Upper lobe of left lung (tissue), 6 donors: ENCODE measurements around the gene STX2. TPM values are rescaled to one million over a fixed set of nuclear protein-coding genes. Genes with fewer than 3 reads are reported as not detected.

Experiments
- ATAC-seq, 2 donors: fragments of 200-7000 bp; cut with Tn5 transposase; one replicate each; pipeline ENCODE4 v1.9.1; 2022; ENCODE audit warnings: mild to moderate bottlenecking in 2 of 2, moderate library complexity in 2 of 2; ENCODE audit not compliant: low FRiP score in 2 of 2
- DNase-seq, 2 donors: peaks; one replicate each; pipeline ENCODE4 v3.0.0-alpha.2; 2019 to 2020
- H3K27ac ChIP-seq, 4 donors: fragments of 200-600 bp; sonication (generic); one replicate each; pipeline ENCODE4 v1.5.1; 2016 to 2019
- H3K27me3 ChIP-seq, 4 donors: fragments of 200-600 bp; sonication (generic); one replicate each; pipeline ENCODE4 v1.5.1; 2017 to 2019
- H3K36me3 ChIP-seq, 4 donors: fragments of 200-600 bp; sonication (generic); one replicate each; pipeline ENCODE4 v1.5.1; 2016 to 2019
- H3K4me1 ChIP-seq, 4 donors: fragments of 200-600 bp; sonication (generic); one replicate each; pipeline ENCODE4 v1.5.1; 2018 to 2019
- H3K4me3 ChIP-seq, 4 donors: fragments of 200-600 bp; sonication (generic); one replicate each; pipeline ENCODE4 v1.5.1; 2017 to 2019; ENCODE audit warnings: mild to moderate bottlenecking in 2 of 4, moderate library complexity in 1 of 4
- H3K9me3 ChIP-seq, 4 donors: fragments of 200-600 bp; sonication (generic); one replicate each; pipeline ENCODE4 v1.5.1; 2018 to 2019
- EP300 ChIP-seq, 4 donors: sonication (generic); formaldehyde crosslinking; IDR thresholded peaks; one replicate each; pipeline ENCODE4 v1.5.1; 2017; ENCODE audit warnings: antibody characterized with exemption in 4 of 4, control low read depth in 2 of 4
- POLR2A ChIP-seq, 4 donors: fragments of 450-650 bp; IDR thresholded peaks; one replicate each; pipeline ENCODE4 v1.5.1; 2016 to 2017; ENCODE audit warnings: antibody characterized with exemption in 4 of 4, mild to moderate bottlenecking in 2 of 4
- POLR2AphosphoS5 ChIP-seq, 2 donors: sonication (generic); formaldehyde crosslinking; IDR thresholded peaks; one replicate each; pipeline ENCODE4 v1.5.1; 2017; ENCODE audit warnings: antibody characterized with exemption in 2 of 2
- WGBS, 2 donors: methylation state at CpG; one replicate each; pipeline ENCODE4 v1.1.5; 2017 to 2018; 5-methylcytosine and 5-hydroxymethylcytosine counted together
- total RNA-seq, 6 donors: library from RNA; depleted of rRNA in 4 of 6; stranded (reverse); fragments of >200 nt in 4 of 6; gene quantifications; one replicate each; pipeline versions ENCODE4 v1.1.0 to v1.2.1, GENCODE V29; 2016 to 2021
- TF ChIP-seq, protein P1 (sequence below), 6 experiments: fragments of 450-650 bp in 4 of 6; fragments of 200-600 bp in 2 of 6; sonication (generic) in 2 of 6; IDR thresholded peaks; one replicate each; pipeline ENCODE4 v1.5.1; 2016 to 2019; ENCODE audit warnings: antibody characterized with exemption in 6 of 6
- donor health status: DM: no; HTN: no; CAD: no; lungs with moderate emphysema.
- donor health status: DM: no; HTN: yes; CAD: no; lungs with severe emphysema.

Gene STX2
- total RNA-seq, 6 donors from 2014 or later, result 12.4 to 113 (median 27.0) TPM

- peaks cover 15 to 28% (median 18%) of the 10 kb centered on the region in 4 donors for H3K36me3 ChIP-seq
- DNase-seq (no peak), ATAC-seq (no peak)
- WGBS, 2 donors, result 76% methylated on average over 17 of the region's 17 CpGs
- H3K27me3 ChIP-seq, result no peaks in the 10 kb centered on the region
- peak overlapping the region in 1 of 4 donors; percentile 37 for H3K4me3 ChIP-seq
- peaks cover 0 to 5% (median 0%) of the 10 kb centered on the region in 4 donors for H3K4me1 ChIP-seq
- TF ChIP-seq POLR2A (IDR thresholded peaks at IDR 0.05), result no peak
- TF ChIP-seq EP300 (IDR thresholded peaks at IDR 0.05), result no peak
- TF ChIP-seq POLR2AphosphoS5 (IDR thresholded peaks at IDR 0.05), result no peak
- TF ChIP-seq, protein P1, sequence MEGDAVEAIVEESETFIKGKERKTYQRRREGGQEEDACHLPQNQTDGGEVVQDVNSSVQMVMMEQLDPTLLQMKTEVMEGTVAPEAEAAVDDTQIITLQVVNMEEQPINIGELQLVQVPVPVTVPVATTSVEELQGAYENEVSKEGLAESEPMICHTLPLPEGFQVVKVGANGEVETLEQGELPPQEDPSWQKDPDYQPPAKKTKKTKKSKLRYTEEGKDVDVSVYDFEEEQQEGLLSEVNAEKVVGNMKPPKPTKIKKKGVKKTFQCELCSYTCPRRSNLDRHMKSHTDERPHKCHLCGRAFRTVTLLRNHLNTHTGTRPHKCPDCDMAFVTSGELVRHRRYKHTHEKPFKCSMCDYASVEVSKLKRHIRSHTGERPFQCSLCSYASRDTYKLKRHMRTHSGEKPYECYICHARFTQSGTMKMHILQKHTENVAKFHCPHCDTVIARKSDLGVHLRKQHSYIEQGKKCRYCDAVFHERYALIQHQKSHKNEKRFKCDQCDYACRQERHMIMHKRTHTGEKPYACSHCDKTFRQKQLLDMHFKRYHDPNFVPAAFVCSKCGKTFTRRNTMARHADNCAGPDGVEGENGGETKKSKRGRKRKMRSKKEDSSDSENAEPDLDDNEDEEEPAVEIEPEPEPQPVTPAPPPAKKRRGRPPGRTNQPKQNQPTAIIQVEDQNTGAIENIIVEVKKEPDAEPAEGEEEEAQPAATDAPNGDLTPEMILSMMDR (IDR thresholded peaks at IDR 0.05), result no peak
- H3K9me3 ChIP-seq, result no peaks in the 10 kb centered on the region
- H3K27ac ChIP-seq, result no peak overlapping the region
Measured at GRCh38 chr12:130879781-130880389, 40.8 kb upstream of the STX2 start.

- peak in 1 of 2 donors; percentile 31 for DNase-seq
- no peak for TF ChIP-seq POLR2A (IDR thresholded peaks at IDR 0.05)
- WGBS, 2 donors, result 88 to 91% methylated on average over 12 to 13 of the region's 13 CpGs
- Histone ChIP-seq H3K4me3 (no peak overlapping the region), H3K27ac (no peak overlapping the region), H3K36me3 (peaks cover 17 to 34% (median 23%) of the 10 kb centered on the region in 4 donors), H3K27me3 (no peaks in the 10 kb centered on the region), H3K9me3 (no peaks in the 10 kb centered on the region), H3K4me1 (peaks cover 0 to 10% (median 3%) of the 10 kb centered on the region in 4 donors)
- peak in 1 of 2 donors; percentile 13 for ATAC-seq
Measured at GRCh38 chr12:130879212-130879686, 40.2 kb upstream of the STX2 start.

GRCh38 chr12:130878193-130879185 lies 39.4 kb upstream of the STX2 start:
- Histone ChIP-seq H3K9me3 (no peaks in the 10 kb centered on the region), H3K4me3 (no peak overlapping the region), H3K27ac (no peak overlapping the region), H3K4me1 (peaks cover 6 to 18% (median 9%) of the 10 kb centered on the region in 4 donors), H3K36me3 (peaks cover 17 to 42% (median 25%) of the 10 kb centered on the region in 4 donors), H3K27me3 (no peaks in the 10 kb centered on the region)
- ATAC-seq (no peak), DNase-seq (peak in 1 of 2 donors; percentile 21)
- no peak for TF ChIP-seq EP300 (IDR thresholded peaks at IDR 0.05)
- 77 to 78% methylated on average over 24 of the region's 24 CpGs for WGBS, 2 donors

GRCh38 chr12:130877333-130877732 lies 38.3 kb upstream of the STX2 start:
- WGBS, 2 donors, result 82 to 83% methylated on average over 3 of the region's 3 CpGs
- TF ChIP-seq POLR2A (IDR thresholded peaks at IDR 0.05) (no peak), POLR2AphosphoS5 (IDR thresholded peaks at IDR 0.05) (no peak), EP300 (IDR thresholded peaks at IDR 0.05) (no peak)
- TF ChIP-seq, protein P1 (IDR thresholded peaks at IDR 0.05), result no peak
- Histone ChIP-seq H3K4me3 (no peak overlapping the region), H3K4me1 (peaks cover 16 to 28% (median 18%) of the 10 kb centered on the region in 4 donors), H3K27ac (no peak overlapping the region), H3K9me3 (no peaks in the 10 kb centered on the region), H3K27me3 (no peaks in the 10 kb centered on the region), H3K36me3 (peaks cover 17 to 46% (median 27%) of the 10 kb centered on the region in 4 donors)
- DNase-seq (no peak), ATAC-seq (no peak)

DNA sequence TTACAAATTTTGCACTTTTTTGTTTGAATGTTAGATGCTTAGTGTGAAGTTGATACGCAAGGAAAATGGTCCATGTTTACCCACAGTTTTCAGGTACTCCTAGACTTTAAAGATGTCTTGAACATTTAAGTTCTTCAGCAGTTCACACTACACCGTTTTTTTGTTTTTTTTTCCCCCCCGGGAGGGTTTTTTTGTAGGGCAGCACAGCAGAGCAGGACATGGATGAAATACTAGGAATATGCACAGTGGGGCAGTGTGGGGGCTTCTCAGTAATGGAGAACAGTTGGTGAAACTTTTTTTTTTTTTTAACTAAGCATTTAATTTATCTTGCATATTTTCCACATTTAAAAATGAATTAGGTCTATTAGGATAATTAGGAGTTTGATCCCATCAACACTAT lies 37.7 kb upstream of the STX2 start:
- 76 to 81% methylated on average over 3 of the region's 3 CpGs for WGBS, 2 donors
- Histone ChIP-seq H3K4me1 (peaks cover 16 to 28% (median 18%) of the 10 kb centered on the region in 4 donors), H3K4me3 (no peak overlapping the region), H3K27me3 (no peaks in the 10 kb centered on the region), H3K9me3 (no peaks in the 10 kb centered on the region), H3K27ac (no peak overlapping the region), H3K36me3 (peaks cover 17 to 46% (median 27%) of the 10 kb centered on the region in 4 donors)
- ATAC-seq (no peak), DNase-seq (no peak)
- TF ChIP-seq EP300 (IDR thresholded peaks at IDR 0.05) (no peak), POLR2AphosphoS5 (IDR thresholded peaks at IDR 0.05) (no peak), POLR2A (IDR thresholded peaks at IDR 0.05) (no peak)
- TF ChIP-seq, protein P1 (IDR thresholded peaks at IDR 0.05), result no peak
